WTC11 (cell line): ENCODE data around the gene PCSK9.
"Not testable (repeated sequence)": the region's sequence is repeated elsewhere in the genome, so short reads cannot be mapped to it uniquely, and the experiment has no call there.

Source experiments
- CBFB ChIP-seq: sonication (generic); formaldehyde crosslinking; IDR thresholded peaks from 2 replicates; pipeline ENCODE4 v1.8.1; 2022; ENCODE audit warnings: mild to moderate bottlenecking, low read depth, missing genetic modification reagents
- CTCF ChIP-seq: fragments of 200-600 bp; IDR thresholded peaks from 2 replicates; pipeline ENCODE4 v1.8.0; 2022; ENCODE audit warnings: antibody characterized with exemption
- ZNF121 ChIP-seq: sonication (generic); formaldehyde crosslinking; IDR thresholded peaks from 2 replicates; pipeline ENCODE4 v1.8.0; 2023; ENCODE audit warnings: missing genetic modification reagents
- TF ChIP-seq, protein P1 (sequence below): sonication (generic); formaldehyde crosslinking; IDR thresholded peaks from 2 replicates; pipeline ENCODE4 v1.8.1; 2022; ENCODE audit warnings: missing genetic modification reagents, borderline replicate concordance
- TF ChIP-seq, protein P2 (sequence below): sonication (generic); formaldehyde crosslinking; IDR thresholded peaks from 2 replicates; pipeline ENCODE4 v1.8.0; 2022; ENCODE audit warnings: mild to moderate bottlenecking, missing genetic modification reagents
- TF ChIP-seq, protein P3 (sequence below): sonication (generic); formaldehyde crosslinking; IDR thresholded peaks from 2 replicates; pipeline ENCODE4 v1.8.1; 2023; ENCODE audit warnings: mild to moderate bottlenecking, missing genetic modification reagents, moderate library complexity

- TF ChIP-seq, protein P1, sequence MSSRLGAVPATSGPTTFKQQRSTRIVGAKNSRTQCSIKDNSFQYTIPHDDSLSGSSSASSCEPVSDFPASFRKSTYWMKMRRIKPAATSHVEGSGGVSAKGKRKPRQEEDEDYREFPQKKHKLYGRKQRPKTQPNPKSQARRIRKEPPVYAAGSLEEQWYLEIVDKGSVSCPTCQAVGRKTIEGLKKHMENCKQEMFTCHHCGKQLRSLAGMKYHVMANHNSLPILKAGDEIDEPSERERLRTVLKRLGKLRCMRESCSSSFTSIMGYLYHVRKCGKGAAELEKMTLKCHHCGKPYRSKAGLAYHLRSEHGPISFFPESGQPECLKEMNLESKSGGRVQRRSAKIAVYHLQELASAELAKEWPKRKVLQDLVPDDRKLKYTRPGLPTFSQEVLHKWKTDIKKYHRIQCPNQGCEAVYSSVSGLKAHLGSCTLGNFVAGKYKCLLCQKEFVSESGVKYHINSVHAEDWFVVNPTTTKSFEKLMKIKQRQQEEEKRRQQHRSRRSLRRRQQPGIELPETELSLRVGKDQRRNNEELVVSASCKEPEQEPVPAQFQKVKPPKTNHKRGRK (CRISPR knock-in tag) = not testable (repeated sequence)
- not testable (repeated sequence) for TF ChIP-seq CTCF; ZNF121; CBFB (CRISPR knock-in tag)
- TF ChIP-seq, protein P2, sequence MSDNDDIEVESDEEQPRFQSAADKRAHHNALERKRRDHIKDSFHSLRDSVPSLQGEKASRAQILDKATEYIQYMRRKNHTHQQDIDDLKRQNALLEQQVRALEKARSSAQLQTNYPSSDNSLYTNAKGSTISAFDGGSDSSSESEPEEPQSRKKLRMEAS (CRISPR knock-in tag) = not testable (repeated sequence)
- TF ChIP-seq, protein P3, sequence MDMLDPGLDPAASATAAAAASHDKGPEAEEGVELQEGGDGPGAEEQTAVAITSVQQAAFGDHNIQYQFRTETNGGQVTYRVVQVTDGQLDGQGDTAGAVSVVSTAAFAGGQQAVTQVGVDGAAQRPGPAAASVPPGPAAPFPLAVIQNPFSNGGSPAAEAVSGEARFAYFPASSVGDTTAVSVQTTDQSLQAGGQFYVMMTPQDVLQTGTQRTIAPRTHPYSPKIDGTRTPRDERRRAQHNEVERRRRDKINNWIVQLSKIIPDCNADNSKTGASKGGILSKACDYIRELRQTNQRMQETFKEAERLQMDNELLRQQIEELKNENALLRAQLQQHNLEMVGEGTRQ = not testable (repeated sequence)
Measured at GRCh38 chr1:55031098-55031497, 8.2 kb upstream of the PCSK9 start.
